NCI-H226 (cell line): Measurements from ENCODE around the gene FAM83B.
"Not testable (repeated sequence)": the region's sequence is repeated elsewhere in the genome, so short reads cannot be mapped to it uniquely, and the experiment has no call there.

Experiments
- DNase-seq: peaks from one replicate; pipeline ENCODE4 v3.0.0-alpha.2; 2015

FAM83B gene

GRCh38 chr6:54898767-54899166, 52.2 kb downstream of the FAM83B start:
- DNase-seq = no peak

GRCh38 chr6:54899442-54899841, 52.9 kb downstream of the FAM83B start:
- DNase-seq = no peak

- no peak for DNase-seq
Measured at GRCh38 chr6:54899986-54900385, 53.4 kb downstream of the FAM83B start.

GRCh38 chr6:54900666-54901065, 54.1 kb downstream of the FAM83B start:
- no peak for DNase-seq

GRCh38 chr6:54903884-54904283, 57.3 kb downstream of the FAM83B start:
- DNase-seq = no peak

DNA sequence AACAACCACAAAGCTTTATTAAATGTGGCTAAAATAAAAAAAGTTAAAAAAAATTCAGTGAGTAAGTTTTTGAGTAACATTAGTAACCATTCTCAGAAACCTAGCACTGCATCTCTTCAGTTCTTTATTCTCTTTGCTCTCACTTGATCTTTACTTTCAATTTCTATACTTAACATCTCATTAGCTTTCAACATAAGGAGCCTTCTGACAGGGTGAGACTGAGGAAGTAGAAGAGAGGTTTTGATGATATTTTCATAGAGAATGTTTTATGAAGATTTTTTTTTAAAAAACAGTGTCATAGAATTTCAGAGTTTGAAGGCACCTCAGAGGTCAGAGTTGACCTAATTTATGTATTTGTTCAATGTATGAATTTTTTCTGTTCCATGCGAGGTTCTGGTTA, 60.8 kb downstream of the FAM83B start:
- DNase-seq = no peak

- DNase-seq = no peak
Measured at GRCh38 chr6:54909184-54909583, 62.6 kb downstream of the FAM83B start.

DNA sequence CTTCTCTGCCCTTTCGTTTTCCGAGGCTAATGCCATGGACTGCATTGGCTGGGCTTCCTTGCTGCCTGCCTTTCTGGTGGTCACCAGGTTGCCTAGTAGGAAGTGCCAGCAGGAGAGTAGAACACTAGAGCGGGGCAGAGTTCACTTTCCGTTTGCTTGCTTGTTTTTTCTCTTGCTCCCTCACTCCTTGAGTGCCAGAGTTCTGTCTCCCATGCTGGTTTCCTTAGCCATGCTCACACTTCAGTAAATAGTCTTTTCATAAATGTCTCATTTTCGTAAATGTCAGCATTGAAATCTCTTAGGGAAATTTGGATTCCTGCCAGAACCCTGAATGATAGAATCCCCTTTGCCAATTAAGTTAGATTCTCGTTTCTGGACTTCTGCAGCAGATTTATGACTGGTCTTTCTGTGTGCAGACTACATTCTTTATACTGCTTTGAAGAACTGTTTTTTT, 63.9 kb downstream of the FAM83B start:
- DNase-seq = no peak

DNA sequence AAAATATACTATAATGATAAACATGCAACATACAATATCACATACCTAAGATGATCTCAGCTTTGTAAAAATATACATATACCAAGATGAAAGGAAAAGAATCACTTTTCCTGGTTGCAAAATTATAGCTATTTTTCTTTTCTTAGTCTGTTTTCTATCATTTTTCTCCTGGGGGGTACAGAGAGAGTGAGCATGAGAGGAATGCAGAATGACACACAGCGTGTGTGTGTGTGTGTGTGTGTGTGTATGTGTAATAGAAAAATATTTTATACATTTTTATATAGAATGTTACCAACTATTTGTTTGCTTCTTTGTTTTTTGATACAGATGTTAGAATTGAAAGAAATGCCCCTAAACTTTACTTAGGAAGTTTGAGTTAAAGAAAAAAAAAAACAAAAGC, 64.3 kb downstream of the FAM83B start:
- DNase-seq = no peak

DNA sequence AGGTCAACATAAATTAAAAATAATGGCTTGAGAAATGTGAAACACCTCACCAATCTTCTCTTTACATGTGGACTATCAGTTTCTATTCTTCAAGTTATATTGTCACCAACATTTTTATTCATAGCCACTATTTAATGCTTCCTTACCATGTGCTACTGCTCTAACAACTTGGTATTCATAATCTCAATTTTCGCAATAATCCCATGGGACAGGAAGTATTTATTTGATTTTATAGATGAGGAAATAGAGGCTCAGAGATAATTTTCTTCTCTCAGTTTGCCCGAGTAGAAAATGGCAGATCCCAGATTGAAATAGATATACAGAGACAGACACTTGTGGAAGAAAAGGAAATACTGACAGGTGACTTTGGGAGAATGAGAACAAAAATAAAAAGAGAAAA, 66.6 kb downstream of the FAM83B start:
- DNase-seq = no peak

DNA sequence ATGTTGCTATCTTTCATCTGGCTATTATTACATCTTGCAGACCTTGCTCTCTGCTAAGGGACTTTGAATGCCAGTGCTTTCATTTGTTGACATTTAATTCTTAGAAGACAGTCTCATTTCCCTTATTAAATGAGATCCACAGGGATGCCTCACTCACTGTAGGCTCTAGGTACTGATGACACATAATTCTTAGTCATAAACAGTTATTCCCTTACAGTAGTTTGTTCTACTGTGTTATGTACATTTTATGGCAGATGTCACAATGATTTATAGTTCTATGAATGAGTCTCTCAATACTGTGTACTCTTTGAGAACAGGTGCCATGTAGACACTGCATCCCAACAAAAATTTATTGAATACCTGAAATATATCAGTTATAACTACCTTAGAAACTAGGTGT, 70.3 kb downstream of the FAM83B start:
- peak; percentile 78 for DNase-seq

DNA sequence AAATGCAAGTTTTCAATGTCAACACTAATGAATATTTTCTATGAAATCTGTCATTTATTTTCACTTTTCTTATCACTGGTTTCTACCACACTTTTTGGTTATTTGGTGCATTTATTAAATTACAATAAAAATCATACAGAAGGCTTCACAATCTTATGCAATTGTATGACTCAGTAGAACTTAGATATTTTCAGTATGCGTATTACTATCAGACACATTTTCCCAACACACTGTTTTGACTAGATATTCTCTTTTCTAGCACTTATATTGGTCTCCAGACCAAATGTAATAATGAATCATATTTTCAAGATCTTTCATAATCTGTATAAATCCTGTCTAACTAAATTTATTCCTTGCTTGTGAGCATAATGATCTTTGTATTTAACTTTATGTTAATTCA, 74.1 kb downstream of the FAM83B start:
- no peak for DNase-seq

DNA sequence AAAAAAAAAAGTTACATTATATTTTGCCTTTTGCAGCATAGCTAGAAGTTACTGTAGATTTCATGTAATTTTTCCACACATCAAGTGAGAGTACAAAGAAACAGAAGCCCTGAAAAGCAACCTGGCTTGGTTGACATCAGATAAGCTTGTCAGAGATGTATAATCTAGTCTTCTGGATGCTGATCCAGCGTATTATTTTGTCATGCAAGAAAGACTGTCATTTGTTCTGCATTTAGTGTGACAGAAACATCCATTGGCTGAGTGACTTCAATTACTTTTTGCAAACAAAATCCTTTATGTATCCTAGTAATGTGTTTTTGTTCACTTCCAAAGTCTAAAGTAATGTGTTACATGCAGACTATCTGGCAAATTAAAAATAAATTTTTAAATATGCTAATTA, 75.3 kb downstream of the FAM83B start:
- no peak for DNase-seq

DNA sequence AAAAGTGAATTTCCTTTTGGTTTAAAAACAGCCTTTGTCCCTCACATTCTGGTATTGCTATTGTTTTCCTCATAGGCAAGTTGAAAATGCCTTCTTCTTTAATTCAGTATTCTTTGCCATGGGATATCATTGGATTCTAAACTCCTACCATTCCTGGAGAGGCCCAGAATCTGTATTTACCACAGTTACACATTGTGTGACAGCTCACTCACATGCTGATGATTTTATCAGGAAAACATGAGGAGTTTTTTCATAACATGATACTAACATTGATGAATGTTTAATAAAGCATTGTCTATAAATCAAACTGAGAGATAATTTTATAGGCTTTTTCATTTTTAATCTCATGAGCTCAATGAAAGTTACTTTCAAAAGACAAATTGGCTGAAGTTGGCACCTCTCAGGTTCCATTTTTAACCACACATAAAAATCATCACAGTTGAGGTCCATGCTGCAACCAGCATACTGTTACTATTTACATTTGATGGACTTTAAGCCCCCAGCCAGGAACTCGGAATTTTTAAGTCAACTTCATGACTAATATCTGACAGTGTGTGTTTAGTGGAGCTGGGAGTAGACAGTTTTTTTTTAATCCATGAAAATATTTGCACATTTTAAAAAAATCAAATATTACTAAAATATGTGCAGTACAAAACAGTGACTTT, 82.8 kb downstream of the FAM83B start:
- DNase-seq = no peak

DNA sequence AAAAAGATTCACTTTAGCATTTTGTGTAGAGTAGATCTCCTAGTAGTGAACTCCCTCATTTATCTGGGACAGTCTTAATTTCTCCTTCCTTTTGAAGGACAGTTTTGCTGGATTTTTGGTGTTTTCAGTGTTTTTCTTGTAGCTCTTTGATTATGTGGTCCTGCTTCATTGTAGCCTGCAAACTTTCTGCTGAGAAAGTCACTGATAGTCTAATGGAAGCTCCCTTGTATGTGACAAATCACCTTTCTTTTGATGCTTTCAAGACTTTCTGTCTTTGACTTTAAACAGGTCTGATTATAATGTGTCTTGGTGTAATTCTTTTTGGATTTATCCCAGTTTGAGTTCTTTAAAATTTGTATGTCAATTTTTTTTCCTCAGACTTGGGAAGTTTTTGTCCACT, 86.1 kb downstream of the FAM83B start:
- no peak for DNase-seq

DNA sequence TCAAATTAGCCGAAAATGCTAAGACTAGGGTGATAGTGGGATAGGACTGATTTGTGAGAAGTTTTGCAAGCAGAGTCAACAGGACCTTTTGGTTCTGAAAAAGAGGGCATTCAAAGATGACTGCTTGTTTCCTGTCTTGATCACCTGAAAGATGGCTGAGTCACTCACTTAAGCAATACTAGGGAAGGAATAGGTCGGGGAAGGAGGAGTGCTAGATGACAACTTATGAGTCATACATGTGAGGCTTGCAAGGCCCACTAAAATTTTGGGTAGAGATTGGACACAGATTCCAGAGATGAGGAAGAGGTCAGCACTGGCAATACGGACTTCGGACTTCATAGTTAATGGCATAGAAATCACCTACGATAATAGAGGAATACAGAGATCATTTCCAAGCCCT, 89.2 kb downstream of the FAM83B start:
- peak; percentile 86 for DNase-seq

GRCh38 chr6:54937371-54937770, 90.8 kb downstream of the FAM83B start:
- DNase-seq = no peak

GRCh38 chr6:54957698-54958097, 111.1 kb downstream of the FAM83B start:
- no peak for DNase-seq

DNA sequence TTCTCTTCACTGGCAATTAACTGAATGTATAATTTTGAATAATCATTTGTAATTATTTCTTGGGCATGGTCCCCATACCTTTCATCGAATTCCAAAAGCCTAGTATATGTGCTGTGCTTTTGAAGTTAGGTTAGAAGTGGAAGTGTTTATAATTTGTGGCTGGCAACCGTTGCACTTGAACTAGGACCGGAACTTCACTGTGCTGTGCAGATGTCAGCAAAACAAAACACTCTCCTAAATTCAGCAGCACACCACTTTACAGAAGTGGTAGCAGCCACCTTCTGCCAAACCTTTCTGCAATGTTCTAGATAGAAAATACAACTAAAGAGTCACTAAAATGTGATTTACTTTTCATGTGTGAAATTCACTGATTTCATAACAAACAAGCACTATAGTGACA, 111.9 kb downstream of the FAM83B start:
- no peak for DNase-seq

DNA sequence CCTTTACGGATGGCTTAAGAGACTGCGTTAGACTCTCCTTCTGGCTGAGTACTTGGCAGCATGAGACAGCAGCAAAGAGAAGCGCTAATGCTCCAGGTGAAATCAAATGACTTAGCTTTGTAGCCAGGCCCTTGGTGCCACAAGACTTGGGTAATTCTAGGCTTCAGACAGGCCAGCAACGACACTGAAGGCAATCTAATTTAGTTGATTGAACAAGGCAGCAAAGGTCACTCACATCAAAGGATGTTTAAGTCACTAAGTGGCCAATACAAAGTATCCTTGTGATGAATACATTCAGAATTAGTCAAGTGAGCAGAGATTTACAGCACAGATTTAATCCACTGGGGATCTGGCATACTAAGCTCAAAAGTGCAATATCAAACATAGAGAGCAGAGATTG, 113.2 kb downstream of the FAM83B start:
- no peak for DNase-seq

DNA sequence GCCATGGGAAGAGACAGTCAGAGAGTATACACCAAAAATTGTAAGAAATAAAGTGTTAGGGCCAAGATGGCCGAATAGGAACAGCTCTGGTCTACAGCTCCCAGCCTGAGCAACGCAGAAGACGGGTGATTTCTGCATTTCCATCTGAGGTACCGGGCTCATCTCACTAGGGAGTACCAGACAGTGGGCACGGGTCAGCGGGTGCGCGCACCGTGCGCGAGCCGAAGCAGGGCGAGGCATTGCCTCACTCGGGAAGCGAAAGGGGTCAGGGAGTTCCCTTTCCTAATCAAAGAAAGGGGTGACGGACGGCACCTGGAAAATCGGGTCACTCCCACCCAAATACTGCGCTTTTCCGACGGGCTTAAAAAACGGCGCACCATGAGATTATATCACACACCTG, 114.8 kb downstream of the FAM83B start:
- not testable (repeated sequence) for DNase-seq

GRCh38 chr6:54970337-54970736, 123.8 kb downstream of the FAM83B start:
- DNase-seq = peak; percentile 15

GRCh38 chr6:54971825-54972224, 125.3 kb downstream of the FAM83B start:
- DNase-seq = no peak

GRCh38 chr6:54979161-54979560, 132.6 kb downstream of the FAM83B start:
- DNase-seq = not testable (repeated sequence)

DNA sequence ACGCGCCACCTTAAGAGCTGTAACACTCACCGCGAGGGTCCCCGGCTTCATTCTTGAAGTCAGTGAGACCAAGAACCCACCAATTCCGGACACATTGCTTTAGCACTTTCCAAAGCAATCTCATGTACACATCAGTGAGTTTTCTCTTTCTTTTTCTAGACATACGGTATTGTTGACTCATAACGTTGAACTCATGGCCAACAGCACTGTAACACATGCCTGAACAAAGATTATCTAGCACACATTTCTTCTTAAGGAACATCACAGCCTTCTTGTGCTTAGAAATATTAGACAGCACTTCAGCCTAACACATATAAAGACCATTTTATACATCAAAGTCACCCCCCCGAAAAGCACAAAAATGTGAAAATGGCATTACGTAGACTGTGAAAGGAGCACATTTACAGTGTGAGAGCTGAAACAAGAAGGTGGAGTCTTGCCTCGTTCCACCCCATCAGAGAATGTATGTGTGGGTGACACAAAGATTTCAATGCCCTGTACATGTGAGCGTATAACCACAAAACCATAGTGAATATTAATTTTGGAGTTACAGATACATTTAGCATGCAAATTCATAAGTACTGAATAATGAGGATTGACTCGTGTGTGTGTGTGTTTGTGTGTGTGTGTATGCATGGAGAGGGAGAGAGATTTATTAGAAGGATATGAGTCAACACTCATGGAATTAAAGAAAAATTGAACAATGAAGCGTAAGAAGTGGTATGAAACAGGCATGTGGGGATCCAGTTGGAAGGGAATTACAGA, 134.1 kb downstream of the FAM83B start:
- DNase-seq = peak; percentile 87
